ENCODE data around the gene SMIM24. TPM values are rescaled to one million over a fixed set of nuclear protein-coding genes. Genes with fewer than 3 reads are reported as not detected.

SMIM24 gene
- total and polyA plus RNA-seq, 9 of the 15 experiments (the other 6 are each of a cell fraction or from before 2014, with no cell fraction given), result 0.45 to 12.3 (median 1.4) TPM; not detected in 1

DNA sequence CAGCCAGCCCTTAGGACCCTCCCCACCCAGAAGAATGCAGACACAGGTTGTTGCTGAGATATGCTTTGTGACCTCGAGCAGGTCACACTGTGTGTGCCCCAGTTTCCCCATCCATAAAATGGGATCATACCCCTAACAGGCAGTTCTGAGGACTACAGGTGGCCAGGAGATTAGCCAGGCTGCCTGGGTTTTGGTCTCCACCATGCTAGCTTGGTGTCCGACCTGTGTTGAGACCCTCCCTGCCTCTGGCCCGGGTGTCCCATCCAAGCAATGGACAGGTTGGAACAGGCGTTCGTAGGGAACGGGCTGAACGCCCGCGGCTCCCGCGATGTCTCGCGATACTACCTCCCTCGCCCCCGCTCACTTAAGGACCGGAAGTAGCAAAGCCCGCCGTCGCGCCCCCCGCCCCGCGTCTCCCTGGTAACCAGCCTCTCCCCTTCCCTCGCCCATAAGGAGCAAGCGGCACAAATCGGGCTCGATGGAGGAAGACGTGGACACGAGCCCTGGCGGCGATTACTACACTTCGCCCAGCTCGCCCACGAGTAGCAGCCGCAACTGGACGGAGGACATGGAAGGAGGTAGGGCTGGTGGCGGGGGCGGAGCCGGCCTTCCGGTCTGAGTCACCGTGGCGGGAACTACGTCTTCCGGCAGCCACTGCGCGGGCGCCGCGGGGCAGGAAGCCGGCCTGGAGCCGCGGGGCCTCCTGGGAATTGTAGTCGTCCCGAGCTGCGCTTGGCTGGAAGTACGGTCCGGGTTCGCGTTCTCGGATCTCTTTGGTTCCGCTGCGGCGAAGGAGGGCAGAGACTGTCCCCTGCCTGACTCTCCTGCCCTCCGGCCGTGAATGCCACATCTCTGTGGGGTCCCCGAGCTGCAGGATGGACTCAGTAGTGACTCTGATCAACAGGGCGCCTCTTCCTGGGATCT is 45.4 kb downstream of the SMIM24 start (continued):
- TF ChIP-seq, protein P1, sequence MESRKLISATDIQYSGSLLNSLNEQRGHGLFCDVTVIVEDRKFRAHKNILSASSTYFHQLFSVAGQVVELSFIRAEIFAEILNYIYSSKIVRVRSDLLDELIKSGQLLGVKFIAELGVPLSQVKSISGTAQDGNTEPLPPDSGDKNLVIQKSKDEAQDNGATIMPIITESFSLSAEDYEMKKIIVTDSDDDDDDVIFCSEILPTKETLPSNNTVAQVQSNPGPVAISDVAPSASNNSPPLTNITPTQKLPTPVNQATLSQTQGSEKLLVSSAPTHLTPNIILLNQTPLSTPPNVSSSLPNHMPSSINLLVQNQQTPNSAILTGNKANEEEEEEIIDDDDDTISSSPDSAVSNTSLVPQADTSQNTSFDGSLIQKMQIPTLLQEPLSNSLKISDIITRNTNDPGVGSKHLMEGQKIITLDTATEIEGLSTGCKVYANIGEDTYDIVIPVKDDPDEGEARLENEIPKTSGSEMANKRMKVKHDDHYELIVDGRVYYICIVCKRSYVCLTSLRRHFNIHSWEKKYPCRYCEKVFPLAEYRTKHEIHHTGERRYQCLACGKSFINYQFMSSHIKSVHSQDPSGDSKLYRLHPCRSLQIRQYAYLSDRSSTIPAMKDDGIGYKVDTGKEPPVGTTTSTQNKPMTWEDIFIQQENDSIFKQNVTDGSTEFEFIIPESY (CRISPR knock-in tag; IDR thresholded peaks at IDR 0.05), result peak; percentile 71
- TF ChIP-seq, protein P2, sequence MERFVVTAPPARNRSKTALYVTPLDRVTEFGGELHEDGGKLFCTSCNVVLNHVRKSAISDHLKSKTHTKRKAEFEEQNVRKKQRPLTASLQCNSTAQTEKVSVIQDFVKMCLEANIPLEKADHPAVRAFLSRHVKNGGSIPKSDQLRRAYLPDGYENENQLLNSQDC (CRISPR knock-in tag; IDR thresholded peaks at IDR 0.05), result no peak
- TF ChIP-seq TAF15 (IDR thresholded peaks at IDR 0.05; ENCODE audit: low read depth, low read length) (no peak), ZNF717 (CRISPR knock-in tag; IDR thresholded peaks at IDR 0.05) (no peak), ZBTB1 (CRISPR knock-in tag; IDR thresholded peaks at IDR 0.05; ENCODE audit: borderline replicate concordance, low read depth) (0 out of 2 replicates have a peak, but pooled peaks have one; percentile 41), NCOA1 (IDR thresholded peaks at IDR 0.05; ENCODE audit: low read depth) (peak; percentile 96), ZNF778 (CRISPR knock-in tag; IDR thresholded peaks at IDR 0.05) (no peak), MXI1 (IDR thresholded peaks at IDR 0.05; ENCODE audit: low read depth, low read length) (peak; percentile 63), KAT2B (IDR thresholded peaks at IDR 0.05; ENCODE audit: low read depth, low read length) (no peak), MAZ (CRISPR knock-in tag; conservative IDR thresholded peaks at IDR 0.05 in 1 of 2, IDR thresholded peaks at IDR 0.05 in 1 of 2) (peak; percentile 96 to 97), ZNF143 (CRISPR knock-in tag; IDR thresholded peaks at IDR 0.05) (peak; percentile 100), SMAD4 (CRISPR knock-in tag; conservative IDR thresholded peaks at IDR 0.05) (peak; percentile 72), KLF13 (tag; IDR thresholded peaks at IDR 0.05; ENCODE audit: borderline replicate concordance, low read depth) (peak; percentile 90), ZFX (CRISPR knock-in tag; IDR thresholded peaks at IDR 0.05) (peak; percentile 77)
- TF ChIP-seq, protein P3, sequence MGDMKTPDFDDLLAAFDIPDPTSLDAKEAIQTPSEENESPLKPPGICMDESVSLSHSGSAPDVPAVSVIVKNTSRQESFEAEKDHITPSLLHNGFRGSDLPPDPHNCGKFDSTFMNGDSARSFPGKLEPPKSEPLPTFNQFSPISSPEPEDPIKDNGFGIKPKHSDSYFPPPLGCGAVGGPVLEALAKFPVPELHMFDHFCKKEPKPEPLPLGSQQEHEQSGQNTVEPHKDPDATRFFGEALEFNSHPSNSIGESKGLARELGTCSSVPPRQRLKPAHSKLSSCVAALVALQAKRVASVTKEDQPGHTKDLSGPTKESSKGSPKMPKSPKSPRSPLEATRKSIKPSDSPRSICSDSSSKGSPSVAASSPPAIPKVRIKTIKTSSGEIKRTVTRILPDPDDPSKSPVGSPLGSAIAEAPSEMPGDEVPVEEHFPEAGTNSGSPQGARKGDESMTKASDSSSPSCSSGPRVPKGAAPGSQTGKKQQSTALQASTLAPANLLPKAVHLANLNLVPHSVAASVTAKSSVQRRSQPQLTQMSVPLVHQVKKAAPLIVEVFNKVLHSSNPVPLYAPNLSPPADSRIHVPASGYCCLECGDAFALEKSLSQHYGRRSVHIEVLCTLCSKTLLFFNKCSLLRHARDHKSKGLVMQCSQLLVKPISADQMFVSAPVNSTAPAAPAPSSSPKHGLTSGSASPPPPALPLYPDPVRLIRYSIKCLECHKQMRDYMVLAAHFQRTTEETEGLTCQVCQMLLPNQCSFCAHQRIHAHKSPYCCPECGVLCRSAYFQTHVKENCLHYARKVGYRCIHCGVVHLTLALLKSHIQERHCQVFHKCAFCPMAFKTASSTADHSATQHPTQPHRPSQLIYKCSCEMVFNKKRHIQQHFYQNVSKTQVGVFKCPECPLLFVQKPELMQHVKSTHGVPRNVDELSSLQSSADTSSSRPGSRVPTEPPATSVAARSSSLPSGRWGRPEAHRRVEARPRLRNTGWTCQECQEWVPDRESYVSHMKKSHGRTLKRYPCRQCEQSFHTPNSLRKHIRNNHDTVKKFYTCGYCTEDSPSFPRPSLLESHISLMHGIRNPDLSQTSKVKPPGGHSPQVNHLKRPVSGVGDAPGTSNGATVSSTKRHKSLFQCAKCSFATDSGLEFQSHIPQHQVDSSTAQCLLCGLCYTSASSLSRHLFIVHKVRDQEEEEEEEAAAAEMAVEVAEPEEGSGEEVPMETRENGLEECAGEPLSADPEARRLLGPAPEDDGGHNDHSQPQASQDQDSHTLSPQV (IDR thresholded peaks at IDR 0.05), result peak; percentile 94
